Activated CD4-positive, alpha-beta T cell treated with anti-CD3 and anti-CD28 coated beads, Interleukin-2, amount 50 U/mL, for 1 hour (primary cell): ENCODE results near the gene BTG1.
"Not testable (repeated sequence)": the region's sequence is repeated elsewhere in the genome, so short reads cannot be mapped to it uniquely, and the experiment has no call there.

Experiments used
- DNase-seq: peaks from one replicate; pipeline ENCODE4 v3.0.0-alpha.2; 2020

The BTG1 gene

GRCh38 chr12:92147491-92147890, 1.8 kb upstream of the BTG1 start:
- DNase-seq = no peak

DNA sequence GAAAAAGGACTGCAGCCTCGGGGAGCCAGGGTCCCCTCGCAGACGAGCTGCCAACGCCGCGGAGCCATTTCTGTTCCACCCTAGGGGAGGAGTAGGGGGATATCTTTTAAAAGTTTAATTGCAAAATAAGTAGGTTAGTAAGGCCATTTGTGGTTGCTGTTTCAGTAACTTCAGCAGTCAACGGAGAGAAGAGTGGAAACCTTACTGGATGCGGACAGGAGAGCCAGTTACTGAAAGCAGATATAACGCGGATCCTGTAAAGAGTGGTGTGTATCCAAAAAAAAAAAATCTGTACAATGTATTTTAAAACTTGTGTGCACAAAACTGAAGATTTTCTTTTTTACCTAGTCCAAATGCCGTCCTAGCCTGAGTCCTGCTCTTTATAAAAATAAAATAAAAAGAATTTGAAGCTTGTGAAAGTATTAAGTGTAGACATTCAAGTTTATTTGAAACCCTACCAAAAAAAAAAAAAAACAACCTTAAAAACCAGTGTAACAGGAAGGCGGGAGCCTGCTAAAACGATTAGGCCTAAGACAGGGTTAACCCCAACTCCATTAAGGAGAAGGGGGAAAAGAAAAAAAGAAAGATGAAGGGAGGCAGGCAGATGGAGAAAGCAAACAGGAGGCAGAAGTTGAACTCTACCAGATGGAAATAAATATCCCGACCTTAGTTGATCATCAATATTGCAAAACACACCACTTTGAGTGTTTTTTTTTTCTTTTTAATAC, 1.0 kb upstream of the BTG1 start:
- no peak for DNase-seq

- no peak for DNase-seq
Measured at GRCh38 chr12:92145481-92145730, 240 bp downstream of the BTG1 start.

DNA sequence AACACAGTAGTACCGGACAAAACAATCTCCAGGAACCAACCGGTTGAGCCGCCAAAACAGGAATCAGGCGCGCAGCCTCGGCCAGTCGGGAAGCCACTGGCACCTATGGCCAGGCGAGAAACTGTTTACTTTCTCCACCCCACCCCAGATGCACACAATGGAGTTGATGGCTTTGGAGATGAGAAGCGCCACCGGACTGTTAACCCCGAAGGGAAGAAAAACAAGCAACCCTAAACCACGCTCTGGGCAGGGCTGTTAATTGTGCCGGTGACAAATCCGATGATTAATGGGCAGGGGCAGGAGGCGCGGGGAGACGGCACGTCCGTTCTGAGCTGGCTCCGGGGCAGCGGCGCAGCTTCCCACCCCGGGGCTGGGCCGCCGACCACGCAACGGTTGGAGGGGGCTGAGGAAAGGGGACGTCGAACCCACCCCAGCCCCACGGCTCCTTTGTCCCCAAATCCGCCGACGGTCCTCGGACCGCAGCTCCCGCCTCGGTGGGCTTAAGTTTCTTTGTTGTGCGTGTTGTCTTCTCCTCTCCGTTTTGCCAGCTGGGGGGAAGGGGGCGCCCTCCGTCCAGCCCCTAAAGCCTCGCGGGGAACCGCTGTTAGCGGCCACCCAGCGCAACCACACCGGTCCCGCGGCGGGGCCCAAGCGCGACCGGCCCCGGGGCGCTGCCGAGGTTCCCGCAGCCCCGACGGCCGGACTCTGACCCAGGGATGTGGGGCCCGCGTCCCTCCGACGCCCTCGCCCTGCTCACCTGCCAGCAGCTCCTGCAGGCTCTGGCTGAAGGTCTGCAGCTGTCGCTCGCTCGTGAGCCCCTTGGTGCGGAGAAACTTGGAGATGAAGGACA, 790 bp downstream of the BTG1 start:
- peak; percentile 48 for DNase-seq

GRCh38 chr12:92143686-92144630, 1.7 kb downstream of the BTG1 start:
- peak; percentile 68 for DNase-seq

DNA sequence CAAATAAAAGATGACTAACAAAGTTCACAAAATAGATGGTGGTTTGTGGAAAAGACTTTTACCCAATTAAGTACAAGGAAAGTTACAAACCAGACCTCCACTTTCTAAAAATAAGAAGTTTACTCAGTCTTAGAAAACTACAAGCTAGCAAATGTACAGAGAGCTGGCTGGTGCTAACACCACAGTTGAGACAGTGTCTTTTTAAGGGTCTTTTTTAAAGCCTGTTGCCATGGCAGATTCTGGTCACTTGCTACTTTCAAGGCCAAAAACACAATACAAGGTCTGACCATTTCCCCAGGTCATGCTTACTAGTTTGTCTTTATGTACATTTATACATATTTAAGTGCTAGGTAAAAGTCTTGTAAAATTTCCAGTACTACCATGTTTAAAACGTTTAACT, 2.4 kb downstream of the BTG1 start:
- DNase-seq = no peak

- DNase-seq = no peak
Measured at GRCh38 chr12:92142251-92142926, 3.3 kb downstream of the BTG1 start.

DNA sequence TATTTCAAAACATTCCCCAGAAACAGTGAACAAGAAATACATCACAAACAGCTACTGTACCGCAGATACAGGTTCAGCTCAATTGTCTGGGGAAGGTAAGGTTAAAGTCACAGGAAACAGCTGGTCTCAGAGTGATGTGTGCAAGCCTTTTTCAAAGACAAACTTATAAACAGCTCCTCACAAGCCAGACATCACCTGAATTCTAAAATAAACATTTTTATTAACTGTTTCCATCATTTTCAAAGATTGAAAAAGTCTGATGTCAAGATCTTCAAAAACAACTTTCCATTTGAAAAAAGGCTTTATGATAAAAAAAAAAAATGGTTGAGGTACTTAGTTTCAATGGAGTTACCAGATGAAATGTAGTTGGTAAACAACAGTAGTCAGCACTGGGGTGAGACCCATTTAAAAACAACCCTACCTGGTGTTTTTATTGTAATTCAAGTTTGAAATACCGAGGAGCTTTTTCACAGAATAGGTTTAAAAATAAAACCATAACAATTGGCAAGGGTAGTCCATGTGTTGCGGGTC, 4.0 kb downstream of the BTG1 start:
- no peak for DNase-seq

GRCh38 chr12:92140896-92141536, 4.6 kb downstream of the BTG1 start:
- DNase-seq = no peak

DNA sequence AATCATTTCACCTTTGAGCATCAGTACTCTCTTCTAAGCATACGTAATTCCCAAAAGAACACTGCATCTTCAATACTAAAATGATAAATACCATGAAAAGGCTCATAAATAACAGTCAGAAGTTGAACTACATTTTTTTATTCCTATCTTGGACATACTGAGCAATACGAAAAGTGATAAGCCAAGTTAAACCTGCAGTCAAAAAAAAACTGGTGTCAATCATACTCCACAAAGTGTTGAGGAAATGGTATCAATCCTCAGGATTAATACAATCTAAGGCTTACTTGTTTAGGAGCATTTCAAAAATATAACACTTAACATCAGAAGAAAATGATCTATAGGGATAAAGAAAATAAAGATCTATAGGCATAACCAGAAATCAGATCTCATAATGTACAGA, 5.5 kb downstream of the BTG1 start:
- DNase-seq = no peak

DNA sequence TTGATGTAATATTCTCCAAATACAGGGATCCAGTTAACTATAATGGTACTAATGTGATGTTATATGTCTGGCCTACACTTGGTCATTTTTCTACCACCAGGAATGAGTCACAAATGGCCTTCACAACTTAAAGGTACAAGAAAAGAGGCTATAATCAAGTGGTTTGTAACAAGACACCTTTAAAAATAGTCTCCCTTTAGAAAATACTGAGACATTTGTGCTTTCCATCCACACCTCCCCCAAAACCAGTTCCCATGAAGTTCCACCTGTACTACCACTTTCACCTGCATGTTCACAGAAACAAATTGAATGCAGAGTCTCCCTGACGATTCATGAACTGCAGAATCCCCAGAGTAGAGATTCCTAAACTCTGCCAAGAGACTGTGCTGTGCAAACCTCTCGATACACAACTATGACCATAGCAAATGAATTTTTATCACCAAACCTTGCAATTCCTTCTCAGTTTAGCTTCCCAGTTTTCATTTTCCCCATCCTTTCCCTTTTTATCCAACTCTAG, 6.0 kb downstream of the BTG1 start:
- no peak for DNase-seq

GRCh38 chr12:92138626-92139025, 7.0 kb downstream of the BTG1 start:
- DNase-seq = no peak

GRCh38 chr12:92138144-92138543, 7.5 kb downstream of the BTG1 start:
- DNase-seq = no peak

DNA sequence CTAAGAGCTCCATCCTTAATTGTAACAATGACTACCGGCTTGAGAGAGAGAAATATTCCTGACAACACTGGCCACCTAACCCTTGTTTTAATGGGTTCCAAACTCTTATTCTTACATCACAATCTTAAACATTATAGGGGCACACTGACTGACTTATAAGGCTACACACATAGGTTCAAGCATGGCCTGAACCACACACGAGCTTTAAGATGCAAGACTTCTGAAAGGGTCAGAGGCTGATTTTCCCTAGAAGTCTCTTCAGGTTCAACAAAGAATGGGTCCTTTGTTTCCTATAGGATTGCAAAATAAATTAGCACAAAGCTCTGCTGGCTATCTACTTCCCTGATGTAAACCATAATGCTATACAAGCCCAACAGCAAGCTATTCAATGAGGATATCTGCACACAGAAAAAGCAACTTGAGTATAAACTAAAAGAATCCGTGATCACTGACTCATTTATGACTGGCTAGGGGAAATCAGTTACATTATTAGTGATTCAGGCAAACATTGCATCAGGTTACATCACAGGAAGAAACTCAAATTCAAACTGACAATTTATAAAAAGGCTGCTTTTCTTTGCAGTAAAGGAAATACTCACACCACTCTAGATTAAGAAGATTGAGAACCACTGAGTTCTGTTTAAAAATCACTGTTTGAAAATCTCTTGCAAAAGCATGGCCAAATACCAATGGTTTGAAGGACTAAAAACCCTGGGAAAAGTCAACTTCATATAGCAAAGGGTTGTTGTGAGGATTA, 8.5 kb downstream of the BTG1 start:
- DNase-seq = no peak

DNA sequence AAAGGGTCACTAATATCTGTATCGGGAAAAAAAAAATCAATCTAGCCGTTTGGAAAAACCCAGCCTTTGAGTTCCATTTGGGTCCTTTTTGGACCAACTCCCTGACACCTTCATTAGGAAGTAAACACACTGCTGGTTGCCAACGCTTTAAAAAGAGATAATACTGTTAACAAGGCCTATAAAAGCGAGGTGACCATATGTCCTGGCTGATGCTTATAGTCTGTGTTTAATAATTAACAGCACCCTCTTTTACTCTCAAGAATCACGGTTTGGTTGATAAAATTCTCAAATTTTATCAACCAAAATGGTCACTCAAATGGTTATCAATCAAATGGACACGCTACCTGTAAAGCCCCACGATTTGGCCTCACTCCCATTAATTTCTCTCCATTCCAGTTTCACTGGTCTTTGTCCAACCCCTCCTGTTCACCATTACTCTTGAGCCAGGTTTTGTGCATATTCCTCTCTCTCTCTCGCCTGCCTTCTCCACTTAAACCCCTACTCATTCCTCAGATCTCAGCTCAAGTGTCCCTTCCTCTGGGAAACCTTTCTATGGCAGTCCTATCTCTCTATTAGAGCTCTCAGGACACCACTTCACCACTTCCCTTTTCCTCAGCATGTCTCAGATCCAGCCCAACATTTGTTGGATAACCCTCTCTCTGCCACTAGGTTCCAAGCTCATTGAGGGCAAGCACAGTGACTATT, 9.5 kb downstream of the BTG1 start:
- no peak for DNase-seq

DNA sequence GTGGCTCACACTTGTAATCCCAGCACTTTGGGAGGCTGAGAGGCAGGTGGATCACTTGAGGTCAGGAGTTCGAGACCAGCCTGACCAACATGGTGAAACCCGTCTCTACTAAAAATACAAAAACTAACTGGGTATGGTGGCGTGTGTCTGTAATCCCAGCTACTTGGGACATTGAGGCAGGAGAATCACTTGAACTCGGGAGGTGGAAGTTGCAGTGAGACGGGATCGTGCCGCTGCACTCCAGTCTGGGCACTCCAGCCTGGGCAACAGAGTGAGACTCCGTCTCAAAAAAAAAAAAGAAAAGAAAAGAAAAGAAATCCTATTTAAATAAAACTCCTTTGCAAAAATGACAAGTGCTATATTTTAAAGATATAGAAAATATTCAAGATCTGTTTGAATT, 10.1 kb downstream of the BTG1 start:
- not testable (repeated sequence) for DNase-seq

GRCh38 chr12:92134638-92135274, 10.9 kb downstream of the BTG1 start:
- no peak for DNase-seq

- DNase-seq = no peak
Measured at GRCh38 chr12:92133795-92134637, 11.6 kb downstream of the BTG1 start.

DNA sequence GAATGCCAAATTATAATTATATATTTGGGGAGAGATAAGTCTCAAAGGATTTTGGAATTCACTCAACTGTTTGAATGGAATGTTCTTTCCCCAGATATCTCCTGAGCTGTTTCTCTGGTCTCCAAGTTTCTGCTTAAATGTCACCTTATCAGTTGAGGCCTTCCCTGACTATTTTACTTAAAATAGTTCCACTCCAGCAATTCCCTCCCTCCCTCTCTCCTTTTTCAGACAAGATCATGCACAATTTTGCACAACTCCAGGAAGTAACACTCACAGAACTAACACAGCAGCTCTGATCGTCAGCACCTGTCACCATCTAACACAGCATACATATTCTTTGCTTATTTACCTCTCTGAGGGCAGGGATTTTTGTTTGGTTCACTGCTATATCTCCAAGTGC, 12.5 kb downstream of the BTG1 start:
- DNase-seq = no peak
